GM18870 (cell line): ENCODE data around the gene SCYL1.

ENCODE experiments used
- ATAC-seq: cut with Tn5 transposase; IDR thresholded peaks from one replicate; pipeline ENCODE4 v1.9.1; 2021; ENCODE audit warnings: moderate library complexity; ENCODE audit not compliant: unreplicated experiment

Gene SCYL1

GRCh38 chr11:65532388-65533064 lies 7.6 kb downstream of the SCYL1 start:
- no peak for ATAC-seq

GRCh38 chr11:65535102-65535501 lies 10.2 kb downstream of the SCYL1 start:
- no peak for ATAC-seq

- ATAC-seq, result no peak
Observed at GRCh38 chr11:65536412-65537295, 11.8 kb downstream of the SCYL1 start.

GRCh38 chr11:65537296-65537597 lies 12.4 kb downstream of the SCYL1 start:
- ATAC-seq, result no peak

- no peak for ATAC-seq
Observed at GRCh38 chr11:65537620-65538231, 12.8 kb downstream of the SCYL1 start.

GRCh38 chr11:65538232-65538914 lies 13.5 kb downstream of the SCYL1 start:
- ATAC-seq, result no peak

GRCh38 chr11:65538915-65539743 lies 14.2 kb downstream of the SCYL1 start:
- ATAC-seq, result no peak

GRCh38 chr11:65539744-65540289 lies 14.9 kb downstream of the SCYL1 start:
- ATAC-seq, result no peak

GRCh38 chr11:65540290-65541092 lies 15.6 kb downstream of the SCYL1 start:
- peak; percentile 39 for ATAC-seq

- ATAC-seq, result no peak
Observed at GRCh38 chr11:65541093-65541982, 16.5 kb downstream of the SCYL1 start.

- no peak for ATAC-seq
Observed at GRCh38 chr11:65542738-65543390, 18.0 kb downstream of the SCYL1 start.

- no peak for ATAC-seq
Observed at GRCh38 chr11:65545853-65546216, 21.0 kb downstream of the SCYL1 start.

GRCh38 chr11:65546217-65546958 lies 21.5 kb downstream of the SCYL1 start:
- ATAC-seq, result no peak

GRCh38 chr11:65547446-65548125 lies 22.7 kb downstream of the SCYL1 start:
- no peak for ATAC-seq

GRCh38 chr11:65548395-65548794 lies 23.5 kb downstream of the SCYL1 start:
- ATAC-seq, result no peak

GRCh38 chr11:65549096-65549495 lies 24.2 kb downstream of the SCYL1 start:
- no peak for ATAC-seq
